Adipocyte (in vitro differentiated cells): Measurements from ENCODE around the gene DYRK3.
A peak's percentile ranks its signal among the peaks of the same experiment; 100 is the strongest.

Experiments used
- DNase-seq: peaks from one replicate; pipeline ENCODE4 v3.0.0-alpha.2; 2015; ENCODE audit warnings: low read depth
- H3K27me3 ChIP-seq: replicated peaks from 2 replicates; pipeline ENCODE4 v1.7.0; 2013; ENCODE audit warnings: mild to moderate bottlenecking, low read length, moderate library complexity; ENCODE audit not compliant: control insufficient read depth, insufficient read depth
- H3K36me3 ChIP-seq: 2 replicates; pipeline ENCODE4 v1.7.0; 2013; ENCODE audit warnings: low read length, mild to moderate bottlenecking, moderate library complexity; ENCODE audit not compliant: control insufficient read depth, insufficient read depth, severe bottlenecking
- H3K4me1 ChIP-seq: 2 replicates; pipeline ENCODE4 v1.7.0; 2013; ENCODE audit warnings: mild to moderate bottlenecking, low read length, moderate library complexity; ENCODE audit not compliant: control insufficient read depth, insufficient read depth
- H3K4me3 ChIP-seq: 2 replicates; pipeline ENCODE4 v1.7.0; 2013; ENCODE audit warnings: mild to moderate bottlenecking, low read length, moderate library complexity
- H3K9ac ChIP-seq: 2 replicates; pipeline ENCODE4 v1.7.0; 2013; ENCODE audit warnings: mild to moderate bottlenecking, low read length, moderate library complexity
- H3K9me3 ChIP-seq: 2 replicates; pipeline ENCODE4 v1.7.0; 2013; ENCODE audit warnings: mild to moderate bottlenecking, low read length, moderate library complexity; ENCODE audit not compliant: control insufficient read depth

DYRK3 gene

GRCh38 chr1:206676499-206676898 lies 41.2 kb downstream of the DYRK3 start:
- Histone ChIP-seq H3K4me3 (no peak overlapping the region), H3K4me1 (peaks cover 17% of the 10 kb centered on the region), H3K27me3 (no peaks in the 10 kb centered on the region), H3K36me3 (no peaks in the 10 kb centered on the region), H3K9me3 (no peaks in the 10 kb centered on the region), H3K9ac (no peak overlapping the region)
- no peak for DNase-seq

DNA sequence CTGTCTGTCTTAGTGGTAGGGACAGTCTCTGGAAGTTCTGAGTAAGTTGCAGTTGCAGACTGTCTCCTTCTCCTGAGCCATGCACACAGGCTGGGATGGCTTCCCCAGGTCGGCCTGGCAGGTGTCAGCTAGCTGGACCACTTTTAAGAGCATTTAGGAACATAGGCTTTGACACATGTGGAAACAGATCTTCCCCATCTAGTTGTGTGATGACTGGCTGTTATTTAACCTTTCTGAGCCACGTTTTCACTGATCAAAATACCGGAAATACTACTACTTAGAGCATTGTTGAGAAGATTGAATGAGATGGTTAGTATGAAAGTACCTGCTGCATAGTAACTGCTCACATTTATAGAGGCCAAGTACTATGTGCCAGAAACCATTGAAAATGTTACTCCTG lies 43.2 kb downstream of the DYRK3 start:
- Histone ChIP-seq H3K9me3 (no peaks in the 10 kb centered on the region), H3K36me3 (no peaks in the 10 kb centered on the region), H3K4me1 (peaks cover 19% of the 10 kb centered on the region), H3K4me3 (no peak overlapping the region), H3K9ac (no peak overlapping the region), H3K27me3 (no peaks in the 10 kb centered on the region)
- no peak for DNase-seq

GRCh38 chr1:206679738-206680211 lies 44.4 kb downstream of the DYRK3 start:
- H3K27me3 ChIP-seq = no peaks in the 10 kb centered on the region

DNA sequence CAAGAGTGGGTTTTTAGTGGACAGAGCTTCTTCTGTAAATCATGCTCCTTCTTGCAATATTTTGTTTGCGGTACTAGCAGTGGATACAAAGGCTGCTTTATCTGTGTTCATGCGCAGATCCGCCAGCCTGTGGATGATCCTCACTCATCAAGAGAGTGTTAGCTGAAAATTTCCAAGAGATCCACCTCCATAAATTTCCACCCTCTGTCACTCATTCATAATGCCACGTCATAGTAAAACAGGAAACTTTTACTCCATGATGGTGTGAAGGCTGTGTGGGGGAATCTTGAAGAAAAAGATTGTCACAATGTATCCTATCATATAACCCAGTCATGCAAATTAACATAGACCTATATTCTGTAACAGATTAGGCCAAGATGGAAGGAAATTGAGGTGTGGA lies 44.9 kb downstream of the DYRK3 start:
- DNase-seq = no peak
- Histone ChIP-seq H3K4me3 (no peak overlapping the region), H3K9me3 (no peaks in the 10 kb centered on the region)

More at GRCh38 chr1:206679738-206680211, 44.4 kb downstream of the DYRK3 start:
- Histone ChIP-seq H3K9ac (no peak overlapping the region), H3K4me3 (no peak overlapping the region), H3K9me3 (no peaks in the 10 kb centered on the region), H3K4me1 (peaks cover 12% of the 10 kb centered on the region), H3K36me3 (no peaks in the 10 kb centered on the region)
- DNase-seq = no peak

DNA sequence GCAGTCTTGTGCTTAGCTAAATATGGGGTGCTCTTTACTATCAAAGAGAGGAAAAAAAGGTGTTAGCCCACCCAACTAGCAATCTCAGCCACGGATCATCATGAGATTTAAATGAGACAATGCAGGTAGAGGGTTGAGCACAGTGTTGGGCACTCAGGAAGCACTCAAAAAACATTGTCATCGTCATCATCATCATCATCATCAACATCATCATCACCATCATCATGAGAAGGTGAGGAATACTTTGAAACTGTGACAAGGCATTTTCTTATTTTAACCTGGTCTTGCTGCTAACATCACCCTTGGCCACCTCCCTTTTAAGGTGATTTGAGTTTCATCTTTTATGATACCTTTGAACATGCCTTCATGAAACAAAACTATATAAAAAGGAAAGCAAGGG lies 46.0 kb downstream of the DYRK3 start:
- no peaks in the 10 kb centered on the region for H3K9me3 ChIP-seq
- H3K4me3 ChIP-seq = no peak overlapping the region
- no peak overlapping the region for H3K9ac ChIP-seq
- H3K36me3 ChIP-seq = no peaks in the 10 kb centered on the region
- DNase-seq = no peak
- H3K27me3 ChIP-seq = no peaks in the 10 kb centered on the region
- H3K4me1 ChIP-seq = peaks cover 5% of the 10 kb centered on the region

More for the DNA sequence above, 44.9 kb downstream of the DYRK3 start:
- no peaks in the 10 kb centered on the region for H3K27me3 ChIP-seq
- H3K4me1 ChIP-seq = peaks cover 8% of the 10 kb centered on the region
- no peak overlapping the region for H3K9ac ChIP-seq
- no peaks in the 10 kb centered on the region for H3K36me3 ChIP-seq

- H3K4me3 ChIP-seq = no peak overlapping the region
- no peaks in the 10 kb centered on the region for H3K36me3 ChIP-seq
- H3K9ac ChIP-seq = no peak overlapping the region
- peaks cover 9% of the 10 kb centered on the region for H3K4me1 ChIP-seq
- DNase-seq = no peak
- no peaks in the 10 kb centered on the region for H3K27me3 ChIP-seq
- H3K9me3 ChIP-seq = no peaks in the 10 kb centered on the region
Observed at GRCh38 chr1:206682111-206682510, 46.8 kb downstream of the DYRK3 start.

- no peaks in the 10 kb centered on the region for H3K9me3 ChIP-seq
- H3K4me3 ChIP-seq = no peak overlapping the region
- no peak for DNase-seq
- no peaks in the 10 kb centered on the region for H3K36me3 ChIP-seq
- H3K9ac ChIP-seq = no peak overlapping the region
- no peaks in the 10 kb centered on the region for H3K27me3 ChIP-seq
- peaks cover 21% of the 10 kb centered on the region for H3K4me1 ChIP-seq
Observed at GRCh38 chr1:206683313-206683712, 48.0 kb downstream of the DYRK3 start.

GRCh38 chr1:206684003-206684402 lies 48.7 kb downstream of the DYRK3 start:
- peaks cover 25% of the 10 kb centered on the region for H3K4me1 ChIP-seq
- no peaks in the 10 kb centered on the region for H3K36me3 ChIP-seq
- H3K9me3 ChIP-seq = no peaks in the 10 kb centered on the region
- peak overlapping the region; percentile 80 for H3K9ac ChIP-seq
- DNase-seq = no peak
- H3K27me3 ChIP-seq = no peaks in the 10 kb centered on the region
- peak overlapping the region; percentile 86 for H3K4me3 ChIP-seq

DNA sequence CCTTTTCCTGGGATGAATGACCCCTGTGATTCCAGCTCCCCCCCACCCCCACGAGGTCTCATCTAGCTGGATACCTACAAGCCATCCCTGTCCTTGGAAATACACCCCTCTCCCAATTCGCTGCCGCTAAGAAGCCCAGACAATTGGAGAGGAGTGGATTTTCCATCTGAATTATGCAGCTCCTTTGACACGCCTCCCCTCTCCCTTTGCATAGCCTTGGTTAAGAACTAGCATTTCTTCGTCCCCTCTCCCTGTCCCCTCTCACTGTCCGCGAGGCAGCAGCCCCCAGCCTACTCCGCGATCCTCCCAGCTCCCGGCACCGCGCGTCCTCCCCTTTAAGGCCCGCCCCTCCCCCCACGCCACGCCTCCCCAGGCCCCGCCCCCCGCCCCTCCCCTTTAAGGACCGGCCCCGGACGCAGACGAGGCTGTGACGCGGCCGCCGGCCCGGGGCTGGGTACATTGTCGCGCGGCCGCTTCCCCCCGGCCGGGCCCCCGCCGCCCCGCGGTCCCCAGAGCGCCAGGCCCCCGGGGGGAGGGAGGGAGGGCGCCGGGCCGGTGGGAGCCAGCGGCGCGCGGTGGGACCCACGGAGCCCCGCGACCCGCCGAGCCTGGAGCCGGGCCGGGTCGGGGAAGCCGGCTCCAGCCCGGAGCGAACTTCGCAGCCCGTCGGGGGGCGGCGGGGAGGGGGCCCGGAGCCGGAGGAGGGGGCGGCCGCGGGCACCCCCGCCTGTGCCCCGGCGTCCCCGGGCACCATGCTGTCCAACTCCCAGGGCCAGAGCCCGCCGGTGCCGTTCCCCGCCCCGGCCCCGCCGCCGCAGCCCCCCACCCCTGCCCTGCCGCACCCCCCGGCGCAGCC lies 49.4 kb downstream of the DYRK3 start, which contains the start of gene MAPKAPK2:
Gene MAPKAPK2, plus strand, starts transcription at position 428 of the 856 bp plus-strand sequence. Its CDS starts 325 bp downstream, at position 753.
- H3K4me1 ChIP-seq = peaks cover 32% of the 10 kb centered on the region
- peak within 1 kb of the TSS; percentile 97 for H3K4me3 ChIP-seq
- H3K27me3 ChIP-seq = no peaks in the 10 kb centered on the region
- DNase-seq = peak; percentile 95
- no peaks in the 10 kb centered on the region for H3K9me3 ChIP-seq
- H3K36me3 ChIP-seq = no peaks in the 10 kb centered on the region
- peak within 1 kb of the TSS; percentile 97 for H3K9ac ChIP-seq

DNA sequence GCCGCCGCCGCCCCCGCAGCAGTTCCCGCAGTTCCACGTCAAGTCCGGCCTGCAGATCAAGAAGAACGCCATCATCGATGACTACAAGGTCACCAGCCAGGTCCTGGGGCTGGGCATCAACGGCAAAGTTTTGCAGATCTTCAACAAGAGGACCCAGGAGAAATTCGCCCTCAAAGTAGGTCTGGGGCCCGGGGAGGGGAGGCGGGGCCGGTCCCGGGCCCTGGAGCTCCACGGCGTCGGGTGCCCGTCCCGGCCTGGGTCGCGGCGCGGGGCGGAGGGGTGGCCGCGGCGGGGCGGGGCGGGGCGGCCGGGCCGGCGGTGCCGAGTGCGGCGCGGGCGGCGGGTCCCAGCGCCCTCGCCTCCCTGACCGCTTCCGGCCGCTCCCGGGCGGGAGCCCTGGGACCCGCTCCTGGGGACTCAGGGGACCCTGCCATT lies 50.0 kb downstream of the DYRK3 start:
- no peaks in the 10 kb centered on the region for H3K27me3 ChIP-seq
- peak; percentile 71 for DNase-seq
- H3K36me3 ChIP-seq = no peaks in the 10 kb centered on the region
- peak overlapping the region; percentile 97 for H3K9ac ChIP-seq
- H3K4me1 ChIP-seq = peaks cover 39% of the 10 kb centered on the region
- no peaks in the 10 kb centered on the region for H3K9me3 ChIP-seq
- peak overlapping the region; percentile 97 for H3K4me3 ChIP-seq

- peak; percentile 92 for DNase-seq
- Histone ChIP-seq H3K36me3 (no peaks in the 10 kb centered on the region), H3K9me3 (no peaks in the 10 kb centered on the region), H3K4me1 (peaks cover 44% of the 10 kb centered on the region), H3K4me3 (peak overlapping the region; percentile 97), H3K27me3 (no peaks in the 10 kb centered on the region), H3K9ac (peak overlapping the region; percentile 97)
Observed at GRCh38 chr1:206685769-206686477, 50.6 kb downstream of the DYRK3 start.
